Cortex of kidney (tissue), 1 donor: ENCODE results near the gene RPS3A.
"Not testable (repeated sequence)": the region's sequence is repeated elsewhere in the genome, so short reads cannot be mapped to it uniquely, and the experiment has no call there.

Source experiments
- DNase-seq: peaks from one replicate; lab custom pipeline; 2025; lab: John Stamatoyannopoulos, UW

The RPS3A gene

GRCh38 chr4:151114986-151115385 lies 15.6 kb downstream of the RPS3A start:
- no peak for DNase-seq

GRCh38 chr4:151117371-151117962 lies 18.0 kb downstream of the RPS3A start:
- DNase-seq, result no peak

- no peak for DNase-seq
Observed at GRCh38 chr4:151129796-151130195, 30.4 kb downstream of the RPS3A start.

- no peak for DNase-seq
Observed at GRCh38 chr4:151133311-151133710, 33.9 kb downstream of the RPS3A start.

- DNase-seq, result not testable (repeated sequence)
Observed at GRCh38 chr4:151136048-151136447, 36.6 kb downstream of the RPS3A start.

- DNase-seq, result no peak
Observed at GRCh38 chr4:151139814-151140213, 40.4 kb downstream of the RPS3A start.

- no peak for DNase-seq
Observed at GRCh38 chr4:151142758-151143157, 43.3 kb downstream of the RPS3A start.

GRCh38 chr4:151143162-151143561 lies 43.7 kb downstream of the RPS3A start:
- DNase-seq, result no peak

GRCh38 chr4:151143811-151144210 lies 44.4 kb downstream of the RPS3A start:
- DNase-seq, result no peak

- DNase-seq, result no peak
Observed at GRCh38 chr4:151144329-151145072, 45.1 kb downstream of the RPS3A start.

GRCh38 chr4:151147000-151147399 lies 47.6 kb downstream of the RPS3A start:
- no peak for DNase-seq

GRCh38 chr4:151148261-151148660 lies 48.8 kb downstream of the RPS3A start:
- no peak for DNase-seq

GRCh38 chr4:151150821-151151580 lies 51.6 kb downstream of the RPS3A start:
- DNase-seq, result no peak

GRCh38 chr4:151152028-151152427 lies 52.6 kb downstream of the RPS3A start:
- DNase-seq, result no peak

- no peak for DNase-seq
Observed at GRCh38 chr4:151153585-151153984, 54.2 kb downstream of the RPS3A start.
